Measurements from ENCODE around the gene NPLOC4.

The NPLOC4 gene

DNA sequence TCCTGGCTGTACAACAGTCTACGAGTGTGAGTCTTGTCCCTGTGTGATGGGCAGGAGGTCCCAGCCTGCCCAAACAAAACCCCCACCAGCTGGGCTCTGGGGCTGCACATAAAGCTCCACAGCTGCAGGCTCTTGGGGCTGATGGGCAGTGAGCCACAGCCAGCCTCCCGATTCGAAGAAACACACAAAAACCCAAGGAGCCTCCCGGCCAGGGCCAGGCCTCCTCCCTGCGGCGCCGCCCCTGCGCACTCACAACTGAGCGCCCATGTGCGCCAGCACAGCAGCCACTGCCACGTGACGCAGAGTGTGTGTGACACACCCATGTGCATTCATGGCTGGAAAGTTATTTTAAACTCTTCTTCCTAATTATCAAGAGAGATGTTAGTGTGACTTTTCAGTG lies 54.2 kb downstream of the NPLOC4 start:
- no peak for DNase-seq (ENCODE audit: low read depth)
- no peak overlapping the region for H3K4me3 ChIP-seq (ENCODE audit: control insufficient read depth, low read depth, low read length)
- TF ChIP-seq, protein P1, sequence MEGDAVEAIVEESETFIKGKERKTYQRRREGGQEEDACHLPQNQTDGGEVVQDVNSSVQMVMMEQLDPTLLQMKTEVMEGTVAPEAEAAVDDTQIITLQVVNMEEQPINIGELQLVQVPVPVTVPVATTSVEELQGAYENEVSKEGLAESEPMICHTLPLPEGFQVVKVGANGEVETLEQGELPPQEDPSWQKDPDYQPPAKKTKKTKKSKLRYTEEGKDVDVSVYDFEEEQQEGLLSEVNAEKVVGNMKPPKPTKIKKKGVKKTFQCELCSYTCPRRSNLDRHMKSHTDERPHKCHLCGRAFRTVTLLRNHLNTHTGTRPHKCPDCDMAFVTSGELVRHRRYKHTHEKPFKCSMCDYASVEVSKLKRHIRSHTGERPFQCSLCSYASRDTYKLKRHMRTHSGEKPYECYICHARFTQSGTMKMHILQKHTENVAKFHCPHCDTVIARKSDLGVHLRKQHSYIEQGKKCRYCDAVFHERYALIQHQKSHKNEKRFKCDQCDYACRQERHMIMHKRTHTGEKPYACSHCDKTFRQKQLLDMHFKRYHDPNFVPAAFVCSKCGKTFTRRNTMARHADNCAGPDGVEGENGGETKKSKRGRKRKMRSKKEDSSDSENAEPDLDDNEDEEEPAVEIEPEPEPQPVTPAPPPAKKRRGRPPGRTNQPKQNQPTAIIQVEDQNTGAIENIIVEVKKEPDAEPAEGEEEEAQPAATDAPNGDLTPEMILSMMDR (IDR thresholded peaks at IDR 0.05; ENCODE audit: control insufficient read depth, insufficient read depth, low read depth, low read length, missing control alignments), result no peak

DNA sequence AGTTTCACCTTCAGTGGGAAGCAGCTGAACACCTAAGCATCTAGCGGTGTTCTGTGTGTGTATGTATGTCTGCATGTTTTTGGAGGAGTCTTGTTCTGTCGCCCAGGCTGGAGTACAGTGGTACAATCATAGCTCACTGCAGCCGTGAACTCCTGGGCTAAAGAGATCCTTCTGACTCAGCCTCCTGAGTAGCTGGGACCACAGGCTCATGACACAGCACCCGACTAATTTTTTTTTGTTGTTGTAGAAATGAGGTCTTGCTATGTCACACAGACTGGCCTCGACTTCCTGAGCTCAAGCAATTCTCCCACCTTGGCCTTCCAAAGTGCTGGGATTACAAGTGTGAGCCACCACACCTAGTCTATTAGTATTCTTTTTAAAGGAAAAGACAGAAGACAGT lies 54.6 kb downstream of the NPLOC4 start:
- H3K4me3 ChIP-seq (ENCODE audit: control insufficient read depth, low read depth, low read length), result no peak overlapping the region
- no peak for DNase-seq (ENCODE audit: low read depth)
- TF ChIP-seq, protein P1 (IDR thresholded peaks at IDR 0.05; ENCODE audit: control insufficient read depth, insufficient read depth, low read depth, low read length, missing control alignments), result no peak

DNA sequence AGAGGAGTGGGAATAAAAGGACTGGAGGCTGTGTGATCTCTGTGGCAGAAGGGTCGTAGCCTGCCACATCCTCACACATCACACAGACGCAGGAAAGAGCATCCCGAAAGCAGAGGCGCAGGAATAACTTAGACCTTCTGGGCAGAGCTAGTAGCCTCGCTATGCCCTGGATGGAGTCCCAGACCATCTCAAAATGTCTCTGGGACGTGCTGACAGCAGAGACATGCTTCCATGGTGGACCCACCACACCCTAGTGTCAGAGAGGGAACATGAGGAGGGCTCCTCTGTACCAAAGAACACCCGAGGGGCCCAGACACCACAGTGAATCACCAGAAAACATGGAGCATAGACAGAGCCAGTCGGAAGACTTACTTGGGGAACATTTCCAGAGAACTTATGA lies 55.2 kb downstream of the NPLOC4 start:
- TF ChIP-seq, protein P1 (IDR thresholded peaks at IDR 0.05; ENCODE audit: control insufficient read depth, insufficient read depth, low read depth, low read length, missing control alignments), result no peak
- no peak for DNase-seq (ENCODE audit: low read depth)
- no peak overlapping the region for H3K4me3 ChIP-seq (ENCODE audit: control insufficient read depth, low read depth, low read length)

DNA sequence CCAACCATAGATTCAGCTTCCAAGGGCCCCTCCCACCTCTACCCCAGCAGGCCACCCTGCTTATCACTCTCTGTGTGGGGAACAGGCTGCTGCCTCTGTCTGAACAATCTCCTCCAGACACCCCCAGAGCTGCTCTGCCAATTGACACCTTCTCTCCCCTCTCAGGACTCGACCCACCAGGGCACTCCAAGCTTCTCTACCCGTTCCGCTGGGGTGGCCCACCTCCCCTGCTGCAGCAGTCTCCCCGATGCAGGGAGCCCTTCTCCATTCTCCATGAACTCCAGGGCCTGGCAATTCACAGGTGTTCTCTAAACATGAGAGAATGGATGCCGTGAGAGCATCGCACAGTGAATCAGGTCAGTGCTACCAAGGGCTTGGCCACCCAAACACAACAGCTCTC lies 56.4 kb downstream of the NPLOC4 start:
- TF ChIP-seq, protein P1 (IDR thresholded peaks at IDR 0.05; ENCODE audit: control insufficient read depth, insufficient read depth, low read depth, low read length, missing control alignments), result no peak
- no peak for DNase-seq (ENCODE audit: low read depth)
- no peak overlapping the region for H3K4me3 ChIP-seq (ENCODE audit: control insufficient read depth, low read depth, low read length)

DNA sequence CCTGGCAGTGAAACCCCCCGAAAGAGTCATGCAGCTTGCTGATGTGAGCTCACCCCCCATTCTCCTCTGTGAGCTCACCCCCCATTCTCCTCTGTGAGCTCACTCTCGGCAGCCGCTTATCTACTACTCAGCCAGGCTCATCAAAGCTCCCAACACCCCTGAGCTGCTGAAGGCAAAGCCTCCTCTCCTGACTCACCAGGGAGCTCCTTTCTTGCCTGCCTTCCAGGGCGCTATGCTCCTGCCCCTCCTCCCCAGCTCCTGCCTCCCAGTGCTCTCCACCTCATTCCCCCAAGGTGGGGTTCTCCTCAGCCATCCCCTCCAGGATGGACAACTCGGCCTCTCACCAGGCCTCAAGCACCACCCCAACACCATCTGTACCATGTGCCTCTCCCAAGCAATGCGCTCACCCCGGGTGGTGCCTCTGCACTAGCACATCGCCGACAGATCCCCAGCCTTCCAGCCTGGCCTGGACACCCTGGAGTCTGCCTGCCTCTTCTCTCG lies 57.0 kb downstream of the NPLOC4 start:
- H3K4me3 ChIP-seq (ENCODE audit: control insufficient read depth, low read depth, low read length), result no peak overlapping the region
- DNase-seq (ENCODE audit: low read depth), result no peak
- TF ChIP-seq, protein P1 (IDR thresholded peaks at IDR 0.05; ENCODE audit: control insufficient read depth, insufficient read depth, low read depth, low read length, missing control alignments), result no peak

DNA sequence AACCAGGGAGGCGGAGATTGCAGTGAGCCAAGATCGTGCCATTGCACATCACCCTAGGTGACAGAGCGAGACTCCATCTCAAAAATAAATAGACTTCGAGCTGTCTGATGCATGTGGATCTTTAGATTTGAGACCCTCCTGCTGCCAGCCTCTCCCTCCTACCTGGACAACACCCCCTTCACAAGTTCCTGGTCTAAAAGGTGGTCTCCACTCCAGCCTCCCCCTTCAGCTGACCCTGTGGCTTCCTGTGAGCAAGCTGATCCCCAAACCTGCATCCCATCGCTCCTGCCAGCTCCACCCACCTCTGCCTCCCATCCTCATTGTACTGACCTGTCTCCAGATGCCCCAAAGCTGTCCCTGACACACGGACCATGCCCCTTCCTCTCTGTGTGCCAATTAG lies 57.6 kb downstream of the NPLOC4 start:
- TF ChIP-seq, protein P1 (IDR thresholded peaks at IDR 0.05; ENCODE audit: control insufficient read depth, insufficient read depth, low read depth, low read length, missing control alignments), result no peak
- H3K4me3 ChIP-seq (ENCODE audit: control insufficient read depth, low read depth, low read length), result no peak overlapping the region
- no peak for DNase-seq (ENCODE audit: low read depth)
